Mesendoderm (in vitro differentiated cells): Measurements from ENCODE around the gene STK17A.

Source experiments
- DNase-seq: peaks from one replicate; pipeline ENCODE4 v3.0.0; 2013
- H2AK5ac ChIP-seq: 2 replicates; pipeline ENCODE4 v1.6.1; 2013; ENCODE audit warnings: low read length, inconsistent platforms
- H2BK120ac ChIP-seq: 2 replicates; pipeline ENCODE4 v1.6.1; 2013; ENCODE audit warnings: low read depth, mild to moderate bottlenecking, low read length, moderate library complexity, mixed read lengths
- H2BK15ac ChIP-seq: replicated peaks from 2 replicates; pipeline ENCODE4 v1.6.1; 2013; ENCODE audit warnings: low read depth, mild to moderate bottlenecking, moderate library complexity
- H2BK5ac ChIP-seq: 2 replicates; pipeline ENCODE4 v1.6.1; 2013; ENCODE audit warnings: low read length, inconsistent platforms
- H3K18ac ChIP-seq: 2 replicates; pipeline ENCODE4 v1.6.1; 2013; ENCODE audit warnings: mild to moderate bottlenecking, low read length, mixed read lengths
- H3K23ac ChIP-seq: one replicate; pipeline ENCODE4 v1.6.1; 2013; ENCODE audit warnings: low read length
- H3K27ac ChIP-seq: 2 replicates; pipeline ENCODE4 v1.5.1; 2013; ENCODE audit warnings: low read depth, mild to moderate bottlenecking, inconsistent platforms, low read length, moderate library complexity
- H3K27me3 ChIP-seq: 2 replicates; pipeline ENCODE4 v1.6.1; 2013; ENCODE audit warnings: low read length, control low read depth, mild to moderate bottlenecking, inconsistent platforms; ENCODE audit not compliant: insufficient read depth, poor library complexity
- H3K36me3 ChIP-seq: 2 replicates; pipeline ENCODE4 v1.6.1; 2013; ENCODE audit warnings: low read length, inconsistent platforms; ENCODE audit not compliant: control insufficient read depth, insufficient read depth
- H3K4ac ChIP-seq: one replicate; pipeline ENCODE4 v1.6.1; 2013; ENCODE audit warnings: low read depth, mild to moderate bottlenecking, low read length, moderate library complexity
- H3K4me1 ChIP-seq: 2 replicates; pipeline ENCODE4 v1.6.1; 2013; ENCODE audit warnings: low read depth, low read length, inconsistent platforms; ENCODE audit not compliant: control insufficient read depth
- H3K4me2 ChIP-seq: 2 replicates; pipeline ENCODE4 v1.6.1; 2013; ENCODE audit warnings: low read length
- H3K4me3 ChIP-seq: 2 replicates; pipeline ENCODE4 v1.5.1; 2013; ENCODE audit warnings: mild to moderate bottlenecking, low read length
- H3K56ac ChIP-seq: one replicate; pipeline ENCODE4 v1.6.1; 2013; ENCODE audit warnings: low read length
- H3K79me1 ChIP-seq: 2 replicates; pipeline ENCODE4 v1.6.1; 2013; ENCODE audit warnings: low read length, inconsistent platforms
- H3K79me2 ChIP-seq: 2 replicates; pipeline ENCODE4 v1.6.1; 2013; ENCODE audit warnings: mild to moderate bottlenecking, low read length; ENCODE audit not compliant: control insufficient read depth, insufficient read depth
- H3K9ac ChIP-seq: 2 replicates; pipeline ENCODE4 v1.6.1; 2013; ENCODE audit warnings: low read length, inconsistent platforms
- H4K5ac ChIP-seq: one replicate; pipeline ENCODE4 v1.6.1; 2013; ENCODE audit warnings: low read length
- H4K8ac ChIP-seq: one replicate; pipeline ENCODE4 v1.6.1; 2013; ENCODE audit warnings: low read depth, mild to moderate bottlenecking, control low read depth, low read length, moderate library complexity
- WGBS: extraction: QIAGEN DNeasy Blood & Tissue Kit; methylation state at CpG from one replicate; pipeline ENCODE4 v1.1.7; 2013; ENCODE audit warnings: low lambda C conversion rate, missing lambda C conversion rate; ENCODE audit not compliant: insufficient coverage; ENCODE audit errors: extremely low coverage; 5-methylcytosine and 5-hydroxymethylcytosine counted together

The STK17A gene

GRCh38 chr7:43639858-43640491, 57.1 kb downstream of the STK17A start:
- Histone ChIP-seq H3K79me2 (peaks cover 2% of the 10 kb centered on the region), H4K8ac (no peak overlapping the region), H2BK120ac (no peak overlapping the region), H2BK15ac (no peak overlapping the region), H3K9ac (no peak overlapping the region), H3K4ac (no peak overlapping the region), H3K23ac (no peak overlapping the region), H3K18ac (no peak overlapping the region), H2BK5ac (no peak overlapping the region), H3K4me3 (no peak overlapping the region), H3K79me1 (peaks cover 5% of the 10 kb centered on the region), H3K36me3 (peaks cover 7% of the 10 kb centered on the region), H2AK5ac (no peak overlapping the region), H3K27ac (no peak overlapping the region), H4K5ac (no peak overlapping the region), H3K56ac (no peak overlapping the region), H3K27me3 (no peaks in the 10 kb centered on the region), H3K4me1 (no peaks in the 10 kb centered on the region), H3K4me2 (no peak overlapping the region)
- no CpG with 5 or more reads among the region's 6 CpGs for WGBS
- peak; percentile 40 for DNase-seq

GRCh38 chr7:43640679-43641078, 57.8 kb downstream of the STK17A start:
- H3K23ac ChIP-seq = no peak overlapping the region
- H3K79me2 ChIP-seq = peaks cover 2% of the 10 kb centered on the region
- no peak overlapping the region for H3K18ac ChIP-seq
- H2AK5ac ChIP-seq = no peak overlapping the region
- DNase-seq = no peak
- no peak overlapping the region for H4K5ac ChIP-seq
- no peak overlapping the region for H2BK15ac ChIP-seq
- H3K4me1 ChIP-seq = no peaks in the 10 kb centered on the region
- H3K36me3 ChIP-seq = peaks cover 4% of the 10 kb centered on the region
- H3K4me3 ChIP-seq = no peak overlapping the region
- H2BK5ac ChIP-seq = no peak overlapping the region
- H3K56ac ChIP-seq = no peak overlapping the region
- no peak overlapping the region for H4K8ac ChIP-seq
- H2BK120ac ChIP-seq = no peak overlapping the region
- no peak overlapping the region for H3K4ac ChIP-seq
- H3K4me2 ChIP-seq = no peak overlapping the region
- no peak overlapping the region for H3K9ac ChIP-seq
- H3K27me3 ChIP-seq = no peaks in the 10 kb centered on the region
- WGBS = no CpG with 5 or more reads among the region's 3 CpGs
- H3K27ac ChIP-seq = no peak overlapping the region
- H3K79me1 ChIP-seq = peaks cover 5% of the 10 kb centered on the region

GRCh38 chr7:43642897-43643630, 60.2 kb downstream of the STK17A start:
- Histone ChIP-seq H3K79me2 (peaks cover 2% of the 10 kb centered on the region), H3K4ac (no peak overlapping the region), H2AK5ac (no peak overlapping the region), H3K23ac (no peak overlapping the region), H3K4me1 (peaks cover 15% of the 10 kb centered on the region), H3K79me1 (peaks cover 5% of the 10 kb centered on the region), H3K56ac (no peak overlapping the region), H3K18ac (no peak overlapping the region), H4K8ac (no peak overlapping the region), H3K9ac (no peak overlapping the region), H3K36me3 (peaks cover 3% of the 10 kb centered on the region), H2BK5ac (no peak overlapping the region), H2BK15ac (no peak overlapping the region), H2BK120ac (no peak overlapping the region), H4K5ac (no peak overlapping the region), H3K4me3 (no peak overlapping the region), H3K27me3 (no peaks in the 10 kb centered on the region), H3K27ac (no peak overlapping the region), H3K4me2 (no peak overlapping the region)
- DNase-seq = no peak
- no CpG with 5 or more reads among the region's 13 CpGs for WGBS

- peaks cover 5% of the 10 kb centered on the region for H3K79me1 ChIP-seq
- peaks cover 3% of the 10 kb centered on the region for H3K36me3 ChIP-seq
- no peak overlapping the region for H4K5ac ChIP-seq
- H3K18ac ChIP-seq = no peak overlapping the region
- H3K4me3 ChIP-seq = no peak overlapping the region
- no peak overlapping the region for H3K4ac ChIP-seq
- no peak overlapping the region for H3K4me2 ChIP-seq
- H2AK5ac ChIP-seq = no peak overlapping the region
- no peak for DNase-seq
- no peak overlapping the region for H3K56ac ChIP-seq
- no peaks in the 10 kb centered on the region for H3K27me3 ChIP-seq
- no peak overlapping the region for H4K8ac ChIP-seq
- peaks cover 15% of the 10 kb centered on the region for H3K4me1 ChIP-seq
- H3K27ac ChIP-seq = no peak overlapping the region
- H3K9ac ChIP-seq = no peak overlapping the region
- no peak overlapping the region for H2BK15ac ChIP-seq
- no peak overlapping the region for H2BK5ac ChIP-seq
- no CpG with 5 or more reads among the region's 8 CpGs for WGBS
- peaks cover 2% of the 10 kb centered on the region for H3K79me2 ChIP-seq
- H2BK120ac ChIP-seq = no peak overlapping the region
- H3K23ac ChIP-seq = no peak overlapping the region
These were observed 60.9 kb downstream of the STK17A start for GRCh38 chr7:43643846-43644245.

GRCh38 chr7:43645699-43646226, 62.9 kb downstream of the STK17A start:
- Histone ChIP-seq H3K18ac (peak overlapping the region; percentile 81), H3K23ac (no peak overlapping the region), H3K4me3 (no peak overlapping the region), H3K27me3 (no peaks in the 10 kb centered on the region), H3K27ac (peak overlapping the region; percentile 95), H2BK120ac (no peak overlapping the region), H4K5ac (no peak overlapping the region), H3K56ac (no peak overlapping the region), H3K36me3 (peaks cover 3% of the 10 kb centered on the region), H2BK15ac (no peak overlapping the region), H3K9ac (no peak overlapping the region), H3K79me2 (peaks cover 2% of the 10 kb centered on the region), H2BK5ac (no peak overlapping the region), H2AK5ac (no peak overlapping the region), H3K4ac (no peak overlapping the region), H3K4me2 (no peak overlapping the region), H3K79me1 (peaks cover 5% of the 10 kb centered on the region), H3K4me1 (peaks cover 18% of the 10 kb centered on the region), H4K8ac (no peak overlapping the region)
- WGBS = no CpG with 5 or more reads among the region's 3 CpGs
- no peak for DNase-seq
